GM21381 (cell line): ENCODE results near the gene MAG.

Experiments
- ATAC-seq: cut with Tn5 transposase; IDR thresholded peaks from one replicate; pipeline ENCODE4 v1.9.1; 2021; ENCODE audit warnings: mild to moderate bottlenecking, moderate library complexity; ENCODE audit not compliant: unreplicated experiment

The MAG gene

GRCh38 chr19:35291916-35292315 is at the start of gene MAG:
Gene MAG (plus strand): TSS chr19:35292161. CDS start chr19:35295409, 3,248 bp downstream.
- ATAC-seq, result no peak

- ATAC-seq, result no peak
These were observed 45.4 kb upstream of the MAG start for GRCh38 chr19:35246466-35247092.

- peak; percentile 31 for ATAC-seq
These were observed 44.2 kb upstream of the MAG start for GRCh38 chr19:35247526-35248309.

DNA sequence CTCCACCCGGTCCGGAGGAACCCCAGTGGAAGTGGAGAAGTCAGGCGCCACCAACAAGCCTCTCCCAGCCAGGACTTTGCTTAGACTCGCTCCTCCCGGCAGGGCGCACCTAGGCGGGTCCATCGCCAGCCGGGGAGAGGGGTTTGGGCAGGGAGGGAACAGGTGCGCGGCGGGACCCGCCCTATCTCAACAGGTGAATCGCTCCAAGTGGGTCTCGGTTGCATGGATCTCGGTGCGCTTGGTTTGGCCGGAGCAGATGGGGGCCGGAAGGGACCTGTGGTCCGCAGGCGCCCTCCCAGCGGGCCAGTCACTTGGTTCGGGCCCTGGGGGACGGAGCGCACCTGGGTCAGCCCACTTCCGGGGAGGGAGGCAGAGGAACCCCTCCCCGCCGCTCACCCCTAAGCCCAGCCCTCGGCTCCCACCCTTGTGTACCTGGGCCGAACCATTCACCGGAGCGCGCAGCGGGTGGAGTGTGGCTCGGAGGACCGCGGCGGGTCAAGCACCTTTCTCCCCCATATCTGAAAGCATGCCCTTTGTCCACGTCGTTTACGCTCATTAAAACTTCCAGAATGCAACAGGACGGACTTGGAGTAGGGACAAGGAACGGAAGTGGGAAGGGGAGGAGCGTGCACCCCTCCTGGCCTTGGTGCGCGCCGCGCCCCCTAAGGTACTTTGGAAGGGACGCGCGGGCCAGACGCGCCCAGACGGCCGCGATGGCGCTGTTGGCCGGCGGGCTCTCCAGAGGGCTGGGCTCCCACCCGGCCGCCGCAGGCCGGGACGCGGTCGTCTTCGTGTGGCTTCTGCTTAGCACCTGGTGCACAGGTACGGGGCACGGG is 43.4 kb upstream of the MAG start, which contains the start of gene LSR:
Gene LSR (plus strand): TSS at position 693 of the 836 bp plus-strand sequence. CDS start 21 bp downstream, at position 714.
- ATAC-seq, result peak; percentile 78

DNA sequence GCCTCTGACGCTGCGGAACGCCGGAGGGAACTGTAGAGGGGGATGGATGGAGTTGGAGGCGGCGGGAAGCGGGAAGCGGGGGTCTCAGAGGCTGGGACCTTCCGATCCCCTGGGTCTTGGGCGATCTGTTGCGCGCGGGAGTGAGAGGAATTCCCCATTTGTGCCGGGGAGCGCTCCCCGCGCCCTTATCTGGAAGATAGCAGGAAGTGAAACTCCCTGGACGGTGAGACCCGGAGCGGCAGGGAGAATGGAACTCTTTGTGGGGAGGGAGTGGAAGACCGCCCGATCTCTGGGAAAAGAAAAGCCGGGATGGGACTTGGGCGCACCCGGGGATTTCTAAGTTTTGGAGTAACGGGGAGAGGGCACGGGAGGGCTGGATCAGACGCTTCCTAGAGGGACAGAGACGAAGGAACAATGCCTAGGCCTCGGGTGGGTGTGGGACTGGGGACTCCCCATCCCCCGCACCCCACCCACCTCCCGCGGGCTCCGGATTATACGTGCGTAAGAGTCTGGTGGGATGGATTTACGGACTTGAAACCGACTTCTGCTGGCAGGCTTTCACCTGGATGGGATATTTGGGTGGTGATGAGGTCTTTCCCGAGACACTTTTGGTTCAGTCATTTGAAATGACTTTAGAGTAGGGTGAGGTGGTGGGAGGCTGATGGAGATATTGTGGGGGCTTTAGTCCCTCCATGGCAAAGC is 42.7 kb upstream of the MAG start:
- peak; percentile 4 for ATAC-seq

DNA sequence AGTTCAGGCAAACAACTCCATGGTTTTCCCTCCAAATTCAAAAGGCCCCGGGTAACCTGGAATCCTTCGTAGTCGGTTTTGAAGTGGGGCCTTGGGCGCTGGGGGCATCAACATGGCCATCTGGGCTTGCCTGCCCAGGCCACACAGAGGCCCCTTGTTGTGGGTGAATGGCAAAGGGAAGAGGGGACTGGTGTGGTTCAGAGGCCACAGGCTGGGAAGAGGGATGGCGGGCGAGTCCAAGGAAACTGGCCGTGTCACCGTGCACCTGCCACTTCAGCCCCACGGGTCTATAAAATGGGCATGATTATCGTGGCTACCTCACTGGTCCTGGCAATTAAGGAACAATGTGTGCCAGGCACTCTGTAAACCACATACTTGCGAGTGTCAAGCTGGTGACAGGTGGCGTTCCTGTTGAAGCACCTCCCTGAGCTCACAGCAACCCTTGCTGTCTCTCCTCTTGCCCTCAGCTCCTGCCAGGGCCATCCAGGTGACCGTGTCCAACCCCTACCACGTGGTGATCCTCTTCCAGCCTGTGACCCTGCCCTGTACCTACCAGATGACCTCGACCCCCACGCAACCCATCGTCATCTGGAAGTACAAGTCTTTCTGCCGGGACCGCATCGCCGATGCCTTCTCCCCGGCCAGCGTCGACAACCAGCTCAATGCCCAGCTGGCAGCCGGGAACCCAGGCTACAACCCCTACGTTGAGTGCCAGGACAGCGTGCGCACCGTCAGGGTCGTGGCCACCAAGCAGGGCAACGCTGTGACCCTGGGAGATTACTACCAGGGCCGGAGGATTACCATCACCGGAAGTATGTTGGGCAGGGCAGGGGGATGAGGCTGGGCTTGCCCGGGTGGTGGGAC is 41.9 kb upstream of the MAG start:
- ATAC-seq, result no peak

GRCh38 chr19:35251456-35251855 is 40.5 kb upstream of the MAG start:
- no peak for ATAC-seq

- no peak for ATAC-seq
These were observed 38.4 kb upstream of the MAG start for GRCh38 chr19:35253316-35254286.

- ATAC-seq, result no peak
These were observed 37.3 kb upstream of the MAG start for GRCh38 chr19:35254341-35255297.

GRCh38 chr19:35256566-35256965 is 35.4 kb upstream of the MAG start:
- no peak for ATAC-seq

DNA sequence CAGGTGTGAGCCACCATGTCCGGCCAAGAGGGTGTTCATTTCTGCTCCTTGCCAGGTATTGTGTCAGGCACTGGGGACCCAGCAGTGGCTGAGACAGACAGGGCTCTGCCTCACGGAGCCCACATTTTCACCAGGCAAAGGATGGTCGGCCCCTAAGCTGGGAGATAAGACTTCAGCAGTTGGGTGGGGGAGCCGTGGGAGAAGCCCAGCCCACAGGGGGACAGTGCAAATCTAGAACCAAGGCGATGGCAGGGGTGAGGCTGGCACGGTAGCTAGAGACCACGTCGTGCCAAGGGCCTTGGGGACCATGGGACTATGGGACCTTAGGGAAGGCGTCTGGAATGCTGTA is 34.9 kb upstream of the MAG start:
- no peak for ATAC-seq

DNA sequence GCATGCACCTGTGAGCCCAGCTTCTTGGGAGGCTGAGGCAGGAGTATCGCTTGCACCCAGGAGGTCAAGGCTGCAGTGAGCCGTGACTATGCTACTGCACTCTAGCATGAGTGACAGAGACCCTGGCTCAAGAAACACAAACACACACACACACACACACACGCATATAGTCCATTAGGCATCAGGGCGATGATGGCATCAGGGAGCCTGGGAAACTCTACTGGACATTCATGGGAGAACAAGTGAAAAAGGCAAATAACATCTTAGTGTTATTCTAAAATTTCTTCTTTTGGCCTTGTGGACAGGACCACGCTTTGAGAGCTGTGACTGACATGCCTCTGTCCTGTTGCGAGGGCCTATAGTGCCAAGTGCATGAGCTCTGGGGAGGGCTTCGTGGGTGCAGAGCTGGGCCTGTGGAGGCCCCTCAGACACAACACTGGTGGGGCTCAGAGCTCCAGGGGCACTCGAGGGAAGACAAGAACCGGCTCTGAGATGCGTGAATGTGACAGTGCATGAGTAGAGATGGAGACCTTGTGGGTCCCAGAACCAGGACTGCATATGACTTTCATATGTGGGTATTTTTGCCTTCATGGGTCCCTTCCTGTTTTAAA is 31.2 kb upstream of the MAG start:
- no peak for ATAC-seq

DNA sequence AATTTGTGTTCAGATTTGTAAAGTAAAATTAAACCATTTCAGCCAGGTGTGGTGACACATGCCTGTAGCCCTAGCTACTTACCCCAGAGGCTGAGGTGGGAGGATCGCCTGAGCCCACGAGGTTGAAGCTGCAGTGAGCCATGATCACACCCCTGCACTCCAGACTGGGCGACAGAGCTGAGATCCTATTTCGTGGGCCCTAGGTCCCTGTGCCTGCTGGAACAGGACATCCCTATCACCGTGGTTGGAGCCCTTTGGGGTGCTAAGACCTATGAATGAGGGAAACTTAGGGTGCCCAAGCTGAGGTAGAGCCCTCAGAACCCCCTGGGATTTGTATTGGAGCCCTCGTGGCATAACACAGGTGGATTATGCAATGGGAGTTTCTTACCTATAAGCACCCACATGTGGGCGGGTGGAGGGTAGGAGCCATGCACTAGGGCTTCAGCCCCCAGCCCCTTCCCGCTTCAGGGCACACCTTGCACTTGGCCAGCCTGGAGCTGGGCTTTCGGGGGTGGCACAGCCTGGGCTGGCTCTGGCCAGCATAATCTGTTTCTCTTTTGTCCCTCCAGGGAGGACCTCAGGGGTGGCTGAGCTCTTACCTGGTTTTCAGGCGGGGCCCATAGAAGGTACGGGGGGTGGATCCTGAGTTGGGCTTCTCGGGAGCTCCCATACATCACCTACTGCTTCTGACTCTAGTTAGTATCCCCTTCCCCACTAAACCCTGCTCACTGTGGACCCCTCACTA is 30.4 kb upstream of the MAG start:
- ATAC-seq, result no peak

DNA sequence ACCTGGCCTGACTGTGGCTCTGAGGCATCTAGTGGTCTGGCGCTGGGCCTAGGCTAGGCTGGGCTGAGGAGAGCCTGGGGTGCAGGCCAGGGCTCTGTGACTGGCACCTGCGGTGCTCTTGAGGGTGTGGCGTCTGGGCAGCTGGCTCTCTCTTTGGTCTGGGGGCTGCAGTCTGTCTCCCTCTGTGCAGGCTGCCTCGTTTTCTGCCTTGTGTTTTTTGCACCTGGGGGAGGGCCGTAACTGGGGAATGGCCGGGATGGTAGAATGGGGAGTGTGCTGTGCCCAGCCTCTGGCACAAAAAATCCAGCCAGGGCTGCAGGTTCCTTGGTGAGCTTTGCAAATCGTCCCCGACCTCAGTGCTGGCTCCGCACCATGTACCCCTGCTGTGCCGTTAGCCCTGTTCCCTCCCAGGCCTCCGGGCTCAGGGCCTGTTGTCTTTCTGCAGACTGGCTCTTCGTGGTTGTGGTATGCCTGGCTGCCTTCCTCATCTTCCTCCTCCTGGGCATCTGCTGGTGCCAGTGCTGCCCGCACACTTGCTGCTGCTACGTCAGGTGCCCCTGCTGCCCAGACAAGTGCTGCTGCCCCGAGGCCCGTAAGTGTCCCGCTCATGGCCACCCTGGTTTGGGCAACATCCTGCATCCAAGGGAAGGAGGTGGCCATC is 29.7 kb upstream of the MAG start:
- no peak for ATAC-seq

DNA sequence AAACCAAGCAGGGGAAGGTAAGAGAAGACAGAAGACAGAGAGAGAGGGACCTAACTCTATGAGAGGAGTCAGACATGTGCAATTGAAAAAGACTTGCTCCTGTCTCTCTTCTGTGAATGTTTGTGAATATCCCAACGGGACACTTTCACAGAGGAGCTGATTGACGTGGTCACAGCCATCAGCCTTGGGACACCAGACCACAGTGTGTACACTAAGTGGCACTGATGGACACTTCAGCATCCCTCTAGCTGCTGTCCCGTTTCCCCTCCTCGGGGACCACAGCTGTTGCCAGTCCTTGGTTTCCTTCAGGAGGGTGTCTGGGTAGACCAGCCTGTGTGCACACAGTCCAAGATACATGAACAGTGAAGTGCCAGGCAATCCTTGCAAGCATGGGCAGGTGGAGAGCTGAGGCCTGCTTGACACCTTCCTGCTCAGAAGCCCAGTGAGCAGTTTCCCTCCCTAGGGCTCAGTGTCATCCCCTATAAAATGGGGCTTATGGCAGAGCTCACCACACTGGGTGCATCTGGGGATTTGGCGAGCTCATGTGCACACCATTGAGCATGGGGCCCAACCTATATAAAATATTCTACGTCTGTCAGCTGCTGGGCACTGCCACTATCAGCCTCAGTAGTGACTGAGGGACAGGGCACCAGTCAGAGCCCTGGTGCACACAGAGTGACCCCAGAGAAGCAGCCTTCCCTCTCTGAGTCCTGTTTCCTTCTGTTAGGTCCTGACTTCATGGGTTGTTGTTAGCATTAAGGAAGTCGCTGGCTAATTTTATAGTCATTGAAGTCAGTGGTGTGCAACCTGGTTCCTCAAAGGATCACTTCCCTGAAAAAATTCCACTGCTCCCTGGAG is 27.5 kb upstream of the MAG start:
- ATAC-seq, result no peak
